Kidney (tissue), 14 donors: ENCODE measurements around the gene RNF20. TPM values are rescaled to one million over a fixed set of nuclear protein-coding genes. Genes with fewer than 3 reads are reported as not detected.
"Not testable (repeated sequence)": the region's sequence is repeated elsewhere in the genome, so short reads cannot be mapped to it uniquely, and the experiment has no call there.

Experiments used
- DNase-seq, 5 donors: peaks; one replicate each; pipeline ENCODE4 v3.0.0-alpha.2; 2013 to 2020
- FAIRE-seq: peaks from 2 replicates; lab custom pipeline; 2012; peaks lifted over from hg19 to GRCh38; lab: Jason Lieb, UNC
- H3K27ac ChIP-seq, 2 donors: one replicate each; pipeline ENCODE4 v1.7.0; 2013; ENCODE audit warnings: low read depth in 2 of 2, low read length in 2 of 2, inconsistent platforms in 1 of 2
- H3K27me3 ChIP-seq: one replicate; pipeline ENCODE4 v1.7.1; 2013; ENCODE audit warnings: low read length, inconsistent platforms; ENCODE audit not compliant: control insufficient read depth, insufficient read depth
- H3K36me3 ChIP-seq, 3 donors: one replicate each; pipeline versions ENCODE4 v1.7.0 to v1.7.1; 2013; ENCODE audit warnings: low read length in 3 of 3, control low read depth in 1 of 3, inconsistent platforms in 1 of 3; ENCODE audit not compliant: insufficient read depth in 3 of 3, control insufficient read depth in 2 of 3
- H3K4me1 ChIP-seq, 3 donors: one replicate each; pipeline versions ENCODE4 v1.7.0 to v1.7.1; 2013; ENCODE audit warnings: low read length in 3 of 3, inconsistent platforms in 1 of 3, low read depth in 1 of 3; ENCODE audit not compliant: control insufficient read depth in 2 of 3, insufficient read depth in 2 of 3
- H3K4me3 ChIP-seq, 3 donors: one replicate each; pipeline versions ENCODE4 v1.7.0 to v1.8.1; 2013; ENCODE audit warnings: low read length in 3 of 3, control low read depth in 1 of 3, inconsistent platforms in 1 of 3
- H3K9ac ChIP-seq, 3 donors: one replicate each; pipeline versions ENCODE4 v1.7.0 to v1.7.1; 2013; ENCODE audit warnings: low read length in 3 of 3, control low read depth in 1 of 3, inconsistent platforms in 1 of 3
- H3K9me3 ChIP-seq, 3 donors: one replicate each; pipeline versions ENCODE4 v1.7.0 to v1.7.1; 2013; ENCODE audit warnings: low read length in 3 of 3, control low read depth in 1 of 3, inconsistent platforms in 1 of 3; ENCODE audit not compliant: control insufficient read depth in 2 of 3, insufficient read depth in 1 of 3
- CTCF ChIP-seq: IDR thresholded peaks from 3 replicates; pipeline ENCODE4 v1.5.1; 2012; ENCODE audit warnings: mild to moderate bottlenecking, moderate library complexity, borderline replicate concordance; ENCODE audit not compliant: insufficient read depth; ENCODE audit errors: extremely low read depth
- intact Hi-C: fragments of 100-400 bp; cut with DNase I; formaldehyde crosslinking; loops from one replicate; pipeline ENCODE4 v1.11.1; 2022
- polyA plus RNA-seq: library from polyadenylated mRNA; stranded (reverse); fragments of 350-450 nt; fragmentation: Illumina TruSeq; extraction: RNeasy Lipid Tissue Mini Kit (QIAGEN cat#74804); gene quantifications from one replicate; pipeline ENCODE4 v1.2.3, GENCODE V29; 2014; ENCODE audit warnings: low read depth, low replicate concordance; ENCODE audit not compliant: insufficient read depth
- total RNA-seq: library from RNA; stranded (reverse); fragmentation: NEBNext Ultra II Directional; extraction: Animal tissue kit (Norgen Biotek cat#: 25700); gene quantifications from one replicate; pipeline ENCODE4 v1.2.1, GENCODE V29; 2021
- donor health status: control.
- donor health status: control.
- donor health status: control.
- donor health status: control.
- donor health status: control.
- donor health status: DM: yes; HTN: yes; CAD: no.
- donor health status: Normal renal cell carcinoma (clear cell type).

Gene RNF20
- total and polyA plus RNA-seq, 2 donors from 2014 or later: 15.8 to 43.2 TPM

- no peaks in the 10 kb centered on the region for H3K36me3 ChIP-seq
- H3K27me3 ChIP-seq: no peaks in the 10 kb centered on the region
- no peak overlapping the region for H3K4me3 ChIP-seq
- FAIRE-seq (no peak), DNase-seq (no peak)
- H3K9me3 ChIP-seq: no peaks in the 10 kb centered on the region
- TF ChIP-seq CTCF: no peak
- H3K4me1 ChIP-seq: peaks cover 2 to 11% (median 6%) of the 10 kb centered on the region in 3 donors
- intact Hi-C loops: no loop called here
- H3K27ac ChIP-seq: no peak overlapping the region
- H3K9ac ChIP-seq: no peak overlapping the region
Measured at GRCh38 chr9:101512116-101512515, 21.5 kb upstream of the RNF20 start.

GRCh38 chr9:101513351-101513750, 20.3 kb upstream of the RNF20 start:
- intact Hi-C loops: no loop called here
- DNase-seq: no peak
- H3K4me3 ChIP-seq: no peak overlapping the region
- H3K36me3 ChIP-seq: no peaks in the 10 kb centered on the region
- H3K9ac ChIP-seq: no peak overlapping the region
- no peaks in the 10 kb centered on the region for H3K27me3 ChIP-seq
- H3K27ac ChIP-seq: no peak overlapping the region
- H3K4me1 ChIP-seq: peaks cover 2 to 11% (median 6%) of the 10 kb centered on the region in 3 donors
- TF ChIP-seq CTCF: no peak
- no peak for FAIRE-seq
- H3K9me3 ChIP-seq: no peaks in the 10 kb centered on the region

GRCh38 chr9:101514071-101514470, 19.6 kb upstream of the RNF20 start:
- Histone ChIP-seq H3K36me3 (no peaks in the 10 kb centered on the region), H3K27me3 (no peaks in the 10 kb centered on the region), H3K4me3 (no peak overlapping the region), H3K9ac (no peak overlapping the region), H3K27ac (no peak overlapping the region), H3K9me3 (no peaks in the 10 kb centered on the region), H3K4me1 (peaks cover 2 to 11% (median 6%) of the 10 kb centered on the region in 3 donors)
- intact Hi-C loops: no loop called here
- DNase-seq (peak in 1 of 5 donors; percentile 60), FAIRE-seq (peak; percentile 41)
- TF ChIP-seq CTCF: no peak

GRCh38 chr9:101516655-101517054, 17.0 kb upstream of the RNF20 start:
- Histone ChIP-seq H3K4me3 (no peak overlapping the region), H3K27me3 (no peaks in the 10 kb centered on the region), H3K9me3 (no peaks in the 10 kb centered on the region), H3K36me3 (no peaks in the 10 kb centered on the region), H3K9ac (no peak overlapping the region), H3K4me1 (peaks cover 2 to 11% (median 6%) of the 10 kb centered on the region in 3 donors), H3K27ac (no peak overlapping the region)
- no peak for TF ChIP-seq CTCF
- intact Hi-C loops: no loop called here
- FAIRE-seq (no peak), DNase-seq (no peak)

GRCh38 chr9:101518489-101518888, 15.2 kb upstream of the RNF20 start:
- intact Hi-C loops, H3K27ac ChIP-seq, H3K9me3 ChIP-seq, H3K36me3 ChIP-seq, H3K4me3 ChIP-seq, H3K9ac ChIP-seq, H3K4me1 ChIP-seq, DNase-seq, FAIRE-seq, H3K27me3 ChIP-seq: not testable (repeated sequence)
